GM12872 (cell line): Measurements from ENCODE around the gene DUSP9.

ENCODE experiments used
- CTCF ChIP-seq: IDR thresholded peaks from 3 replicates; pipeline ENCODE4 v1.5.1; 2011; ENCODE audit warnings: low read depth, mild to moderate bottlenecking, low read length, moderate library complexity; ENCODE audit not compliant: insufficient read depth

DUSP9 gene

DNA sequence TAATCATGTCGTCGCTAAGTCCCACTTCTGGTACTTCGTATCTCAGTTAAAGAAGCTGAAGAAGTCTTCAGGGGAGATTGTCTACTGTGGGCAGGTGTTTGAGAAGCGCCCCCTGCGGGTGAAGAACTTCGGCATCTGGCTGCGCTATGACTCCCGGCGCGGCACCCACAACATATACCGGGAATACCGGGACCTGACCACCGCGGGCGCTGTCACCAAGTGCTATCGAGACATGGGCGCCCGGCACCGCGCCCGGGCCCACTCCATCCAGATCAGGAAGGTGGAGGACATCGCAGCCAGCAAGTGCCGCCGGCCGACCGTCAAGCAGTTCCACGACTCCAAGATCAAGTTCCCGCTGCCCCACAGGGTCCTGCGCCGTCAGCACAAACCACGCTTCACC, 15.3 kb downstream of the DUSP9 start:
- TF ChIP-seq CTCF: peak; percentile 54

- no peak for TF ChIP-seq CTCF
Observed at GRCh38 chrX:153665726-153666306, 18.8 kb downstream of the DUSP9 start.

DNA sequence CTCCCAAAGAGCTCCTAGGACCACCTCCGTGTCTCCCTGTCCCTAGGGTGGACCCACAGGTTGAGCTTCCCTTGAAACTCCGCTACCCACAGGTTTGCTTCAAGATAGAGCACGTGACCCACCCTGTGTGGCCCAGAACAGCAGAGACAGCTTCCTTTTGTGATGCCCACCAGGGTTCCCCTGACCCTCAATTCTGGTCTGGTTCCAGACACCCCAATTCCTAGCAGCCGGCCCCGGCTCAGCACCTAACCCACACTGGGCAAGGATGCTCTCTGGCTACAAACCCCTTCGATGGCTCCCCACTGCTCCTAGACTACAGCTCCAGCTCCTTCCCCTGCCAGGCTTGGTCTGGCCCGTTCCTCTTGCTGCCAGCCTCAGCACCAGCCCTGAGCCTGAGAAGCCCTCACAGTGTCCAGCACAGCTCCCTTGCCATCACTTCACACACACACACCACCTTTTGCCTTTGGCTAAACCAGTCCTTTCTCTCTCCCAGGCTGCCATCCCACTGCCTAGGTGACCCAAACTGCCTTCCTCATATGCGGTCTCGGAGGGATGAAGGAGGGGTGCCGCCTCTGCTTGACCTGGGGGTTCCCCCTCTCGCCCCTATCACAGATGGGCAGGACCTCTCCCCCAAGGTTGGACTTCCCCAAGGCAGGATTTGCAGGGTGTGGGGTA, 20.4 kb downstream of the DUSP9 start:
- TF ChIP-seq CTCF: no peak

DNA sequence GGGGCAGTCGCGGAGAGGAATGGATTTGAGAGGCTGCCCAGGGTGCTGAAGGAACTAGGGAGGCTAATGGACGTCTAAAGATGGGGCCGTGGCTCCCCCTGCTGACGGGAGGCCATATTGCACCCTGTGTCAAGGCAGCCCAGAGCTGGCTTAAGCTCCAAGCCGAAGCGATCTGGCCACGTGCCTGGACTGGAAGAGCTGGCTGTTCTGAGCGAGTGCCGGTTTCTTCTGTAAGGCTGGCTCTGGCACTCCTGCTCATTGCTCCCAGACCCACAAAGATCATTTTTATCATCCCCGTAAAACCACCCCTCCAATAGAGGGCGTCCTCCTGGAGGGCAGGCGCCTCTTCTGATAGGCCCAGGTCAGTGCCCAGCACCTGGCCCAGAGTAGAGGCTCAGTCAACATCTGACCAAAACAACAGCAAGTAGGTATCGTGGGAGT, 21.0 kb downstream of the DUSP9 start:
- TF ChIP-seq CTCF: peak; percentile 75

GRCh38 chrX:153668423-153669173, 21.6 kb downstream of the DUSP9 start:
- no peak for TF ChIP-seq CTCF

GRCh38 chrX:153669174-153669890, 22.3 kb downstream of the DUSP9 start:
- TF ChIP-seq CTCF: peak; percentile 78
